Right renal cortex interstitium (tissue), 3 donors: ENCODE measurements around the gene DNAJC22. TPM values are rescaled to one million over a fixed set of nuclear protein-coding genes. Genes with fewer than 3 reads are reported as not detected.
"Not testable (repeated sequence)": the region's sequence is repeated elsewhere in the genome, so short reads cannot be mapped to it uniquely, and the experiment has no call there.

Experiments
- DNase-seq, 3 donors: peaks; one replicate each; pipeline ENCODE4 v3.0.0-alpha.2; 2013; ENCODE audit warnings: low read depth in 3 of 3, low spot score in 2 of 3
- polyA plus RNA-seq, 3 donors: library from polyadenylated mRNA; unstranded; fragments of 120-200 nt; gene quantifications; one replicate each; pipeline ENCODE4 v1.2.1, GENCODE V29; 2013; ENCODE audit not compliant: insufficient read length in 3 of 3

Gene DNAJC22
- polyA plus RNA-seq, 3 donors = 18.3 to 20.8 (median 19.6) TPM

DNA sequence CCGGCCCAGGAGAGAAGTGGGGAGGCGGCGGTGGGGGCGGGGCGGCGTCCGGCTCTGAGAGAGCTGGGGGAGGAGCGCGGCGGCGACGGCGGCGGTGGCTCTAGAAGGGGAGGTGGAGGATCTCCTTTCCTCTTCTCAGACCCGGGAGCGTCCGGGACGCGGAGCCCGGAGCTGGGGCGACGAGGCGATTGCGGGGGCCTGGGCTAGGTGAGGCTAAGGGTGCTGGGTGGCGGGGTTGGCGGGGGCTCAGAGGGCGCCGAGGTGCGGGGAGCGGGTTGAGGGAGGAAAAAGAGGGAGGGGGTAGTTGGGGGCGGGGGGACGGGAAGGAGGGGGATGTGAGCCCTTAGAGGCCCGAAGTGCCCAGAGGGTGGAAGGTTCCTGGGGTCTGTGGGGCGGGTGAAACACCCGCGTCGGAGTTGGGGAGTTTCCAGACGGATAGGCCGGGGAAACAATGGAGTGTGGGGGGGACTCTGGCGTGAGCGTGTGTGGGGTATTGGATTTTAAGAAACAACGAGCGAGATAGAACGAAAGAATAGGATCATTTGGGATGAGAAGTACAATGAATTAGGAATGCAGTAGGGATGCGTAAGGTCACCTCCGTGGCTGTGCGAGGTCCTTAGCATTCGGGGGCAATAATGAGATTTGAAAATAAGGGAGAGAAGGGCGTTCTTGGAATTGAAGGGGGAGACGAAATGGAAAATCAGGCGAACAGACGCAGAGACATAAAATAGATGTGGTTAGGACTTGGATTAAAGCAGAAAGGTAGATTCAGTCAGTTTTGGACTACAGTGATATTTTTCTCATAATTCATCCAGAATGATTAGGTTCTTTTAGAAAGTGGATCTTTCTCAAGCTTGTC is 20.9 kb downstream of the DNAJC22 start, which contains the start of gene SPATS2:
TSS of gene SPATS2 (plus strand) at position 82 of the 859 bp plus-strand sequence. CDS start 93,551 bp downstream, outside the sequence.
- no peak for DNase-seq

DNA sequence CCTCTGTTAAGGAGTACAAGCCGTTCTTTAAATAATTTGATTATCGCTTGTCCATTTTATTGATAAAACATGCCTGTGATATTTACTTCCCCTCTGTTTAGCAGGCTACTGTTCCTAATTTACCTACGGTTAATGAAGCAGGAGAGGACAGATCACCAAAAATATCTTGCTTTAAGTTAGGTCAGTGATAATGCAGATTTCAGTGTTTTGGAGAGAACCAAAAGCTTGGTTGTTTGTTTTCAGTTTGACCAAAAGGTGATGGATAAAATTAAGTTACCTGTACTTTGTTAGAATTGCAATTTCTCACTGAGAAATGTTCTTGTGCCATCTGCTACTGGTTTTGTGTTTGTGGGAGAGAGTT is 21.5 kb downstream of the DNAJC22 start:
- DNase-seq = no peak

DNA sequence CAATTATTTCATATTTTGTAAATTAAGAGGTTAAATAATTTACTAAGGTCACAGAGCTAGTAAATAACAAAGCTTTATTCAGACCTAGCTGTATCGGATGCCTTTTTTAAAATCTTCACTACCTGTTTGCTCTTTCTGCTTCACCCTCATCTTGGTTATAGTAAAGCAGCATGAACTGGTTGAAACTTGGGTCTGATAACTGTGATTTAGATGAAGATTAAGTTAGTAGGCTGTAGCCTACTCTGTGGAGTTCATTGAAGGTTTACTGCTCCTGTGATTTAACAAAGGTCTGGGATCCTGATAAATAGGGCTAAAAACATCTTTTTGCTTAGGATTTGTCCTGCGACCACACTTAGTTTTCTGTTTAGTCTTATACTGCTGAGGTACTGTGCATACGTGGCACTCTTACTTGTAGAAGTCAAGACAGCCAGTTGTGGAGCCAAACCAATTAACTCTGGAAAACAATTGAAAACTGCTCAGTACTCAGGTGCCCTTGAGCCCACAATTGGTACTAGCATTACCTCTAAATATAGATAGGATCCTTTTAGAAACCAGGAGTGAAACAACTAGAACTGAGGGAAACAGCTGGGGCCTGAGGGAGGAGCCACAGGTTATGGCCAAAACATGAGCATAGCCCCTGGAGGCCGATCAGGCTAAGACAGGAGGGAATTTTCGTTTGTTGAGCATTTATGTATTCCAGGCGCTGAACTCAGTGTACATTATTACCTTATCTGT is 22.9 kb downstream of the DNAJC22 start:
- DNase-seq = no peak

DNA sequence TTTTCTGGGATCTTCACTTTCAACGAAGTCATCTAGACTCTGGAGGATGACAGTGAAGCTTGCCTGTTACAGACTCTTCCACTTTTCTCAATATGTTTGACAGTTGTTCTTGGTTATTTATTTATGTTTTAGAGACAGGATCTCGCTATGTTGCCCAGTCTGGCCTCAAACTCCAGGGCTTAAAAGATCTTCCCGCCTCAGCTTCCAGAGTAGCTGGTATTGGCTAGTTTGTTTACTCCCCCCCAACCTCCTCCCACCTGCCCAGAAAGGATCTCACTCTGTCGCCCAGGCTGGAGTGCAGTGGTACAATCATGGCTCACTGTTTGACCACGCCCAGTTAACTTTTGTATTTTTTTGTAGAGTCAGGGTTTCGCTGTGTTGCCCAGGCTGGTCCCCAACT is 23.9 kb downstream of the DNAJC22 start:
- no peak for DNase-seq

DNA sequence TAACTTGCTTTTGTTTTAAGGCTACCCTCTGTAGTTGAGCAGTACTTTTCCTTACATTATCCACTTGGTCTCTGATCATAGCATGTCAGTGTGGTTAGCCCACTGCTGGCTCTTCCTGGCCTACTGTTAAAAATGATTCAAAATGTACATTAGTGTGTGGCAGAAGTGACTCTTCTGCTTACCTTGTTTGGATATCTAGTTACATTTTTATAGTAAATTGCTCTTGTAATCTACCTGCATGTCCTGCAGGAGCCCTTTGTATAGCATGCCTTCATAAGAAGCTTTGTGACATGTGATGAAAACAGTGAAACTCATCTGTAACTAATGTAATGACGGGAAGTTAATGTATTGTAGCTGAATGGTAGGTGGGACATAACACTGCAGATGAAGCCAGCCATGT is 28.7 kb downstream of the DNAJC22 start:
- no peak for DNase-seq

DNA sequence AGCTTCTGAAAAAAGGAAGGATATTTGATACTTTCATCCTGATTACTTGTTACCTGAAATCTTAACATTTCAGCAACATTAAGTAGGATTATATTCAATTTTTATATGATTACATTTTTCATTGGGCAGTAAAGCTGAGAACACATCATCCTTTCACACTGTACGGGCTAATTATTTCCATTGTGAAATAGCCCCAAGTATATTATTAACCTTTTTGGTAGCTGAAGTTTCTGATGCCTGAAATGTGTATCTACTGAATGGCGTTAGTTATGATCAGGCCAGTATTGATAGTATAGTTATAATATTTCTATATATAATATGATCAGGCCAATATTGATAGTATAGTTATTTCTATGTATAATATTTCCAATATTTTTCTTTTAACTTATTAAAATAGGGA is 30.7 kb downstream of the DNAJC22 start:
- DNase-seq = no peak

DNA sequence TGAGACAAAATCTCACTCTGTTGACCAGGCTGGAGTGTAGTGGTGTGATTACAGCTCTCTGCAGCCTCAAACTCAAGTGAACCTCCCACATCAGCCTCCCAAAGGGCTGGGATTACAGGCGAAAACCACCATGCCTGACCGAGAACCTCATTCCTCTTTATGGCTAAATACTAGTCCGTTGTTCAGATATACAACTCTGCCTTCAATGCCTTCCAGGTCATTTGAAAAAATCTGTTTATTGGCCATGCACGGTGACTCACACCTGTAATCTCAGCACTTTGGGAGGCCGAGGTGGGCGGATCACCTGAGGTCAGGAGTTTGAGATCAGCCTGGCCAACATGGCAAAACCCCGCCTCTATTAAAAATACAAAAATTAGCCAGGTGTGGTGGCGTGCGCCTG is 33.5 kb downstream of the DNAJC22 start:
- DNase-seq = not testable (repeated sequence)

DNA sequence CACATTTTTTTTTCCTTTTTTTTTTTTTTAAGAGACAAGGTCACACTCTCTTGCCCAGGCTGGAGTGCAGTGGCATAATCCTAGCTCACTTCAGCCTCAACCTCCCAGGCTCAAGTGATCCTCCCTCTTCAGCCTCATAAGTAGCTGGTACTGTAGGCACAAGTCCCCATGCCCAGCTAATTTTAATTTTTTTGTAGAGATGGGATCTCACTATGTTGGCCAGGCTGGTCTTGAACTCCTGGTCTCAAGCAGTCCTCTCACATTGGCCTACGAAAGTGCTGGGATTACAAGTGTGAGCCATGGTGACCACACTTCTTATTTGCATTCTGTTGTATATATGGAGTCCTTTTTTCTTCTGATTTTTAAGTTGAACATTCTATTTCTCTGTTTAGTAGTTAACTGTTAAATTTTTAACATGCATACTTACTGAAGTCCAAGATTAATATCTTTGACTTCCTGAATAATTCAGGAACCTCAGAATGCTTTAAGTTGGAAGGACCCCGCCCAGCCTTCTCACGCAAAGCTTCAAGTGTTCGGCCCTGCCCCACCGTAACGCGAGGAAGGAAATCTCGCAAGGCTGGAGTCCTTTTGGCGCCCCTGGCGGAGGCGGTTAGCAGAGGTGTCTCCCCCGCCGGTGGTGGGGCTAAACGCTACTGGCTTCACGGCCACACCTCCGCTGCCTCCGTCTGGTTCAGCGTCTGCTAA is 42.1 kb downstream of the DNAJC22 start:
- DNase-seq = no peak

DNA sequence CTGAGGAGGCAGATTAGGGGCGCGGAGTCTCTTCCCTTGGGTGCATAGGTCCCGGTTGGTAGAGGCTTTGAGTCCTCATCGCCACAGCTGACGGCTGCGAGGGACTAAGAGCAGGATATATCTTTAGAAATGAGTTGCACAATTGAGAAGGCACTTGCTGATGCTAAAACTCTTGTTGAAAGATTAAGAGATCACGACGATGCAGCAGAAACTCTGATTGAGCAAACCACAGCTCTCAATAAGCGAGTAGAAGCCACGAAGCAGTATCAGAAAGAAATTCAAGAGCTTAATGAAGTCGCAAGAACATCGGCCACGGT is 42.7 kb downstream of the DNAJC22 start:
- no peak for DNase-seq

DNA sequence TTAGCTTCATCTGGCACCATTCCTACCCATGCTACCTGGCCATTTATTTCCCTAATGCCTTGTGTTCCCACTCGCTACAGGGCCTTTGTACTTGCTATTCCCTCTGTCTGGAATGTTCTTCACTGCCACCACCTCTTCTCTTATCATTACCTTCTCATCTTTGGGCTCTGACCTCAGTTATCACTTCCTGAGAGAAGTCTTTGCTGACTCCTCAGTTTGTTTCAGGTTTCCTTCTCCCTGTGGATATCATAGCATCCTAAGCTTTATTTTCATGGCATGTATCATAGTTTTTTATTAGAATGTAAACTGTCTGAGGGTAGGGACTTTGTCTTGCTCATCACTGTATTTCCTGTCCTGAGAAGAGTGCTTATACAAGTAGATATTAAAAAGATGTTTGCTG is 50.3 kb downstream of the DNAJC22 start:
- DNase-seq = no peak

DNA sequence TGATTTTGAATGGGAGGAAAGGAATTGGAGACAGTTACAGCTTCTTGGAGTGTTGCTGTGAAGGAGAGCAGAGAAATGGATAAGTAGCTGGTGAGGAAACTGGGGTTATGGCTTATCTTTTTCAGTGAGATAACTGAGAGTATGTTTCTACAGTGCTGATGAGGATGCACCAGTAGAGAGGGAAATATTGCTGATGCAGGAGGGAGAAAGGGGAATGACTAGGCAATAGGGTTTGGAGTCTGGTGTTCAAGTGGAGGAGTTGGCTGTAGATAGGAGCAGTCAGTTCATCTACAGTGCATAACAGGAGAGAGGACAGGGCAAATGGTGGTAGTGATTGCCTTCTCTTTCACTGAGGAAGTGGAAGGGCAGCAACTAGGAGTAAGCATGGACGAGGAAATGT is 53.6 kb downstream of the DNAJC22 start:
- no peak for DNase-seq

Other genes with a start within 250 kb of the DNAJC22 start
- 10 to 100 TPM; 49.5 to 69.1 (median 57.0) TPM for gene LMBR1L, start 236.0 kb upstream of the DNAJC22 start, polyA plus RNA-seq
- gene TUBA1B, start 215.5 kb upstream of the DNAJC22 start, polyA plus RNA-seq = 1,000 to 10,000 TPM; 1,080 to 1,130 (median 1,124) TPM
- 100 to 1,000 TPM; 429 to 512 (median 485) TPM for gene TUBA1A, start 157.8 kb upstream of the DNAJC22 start, polyA plus RNA-seq
- gene TUBA1C, start 81.8 kb upstream of the DNAJC22 start, polyA plus RNA-seq = 100 to 1,000 TPM; 142 to 183 (median 163) TPM
- gene PRPH, start 51.7 kb upstream of the DNAJC22 start, polyA plus RNA-seq = under 1 TPM; 0.17 to 0.28 (median 0.27) TPM
- gene TROAP, start 23.6 kb upstream of the DNAJC22 start, polyA plus RNA-seq = 10 to 100 TPM; 16.1 to 18.2 (median 17.6) TPM
- gene C1QL4, start 9.7 kb upstream of the DNAJC22 start, polyA plus RNA-seq = 1 to 10 TPM in 1 of 3 donors, under 1 TPM in 2; 0.94 to 1.5 (median 0.99) TPM
- gene SPATS2, start 20.6 kb downstream of the DNAJC22 start, polyA plus RNA-seq = 10 to 100 TPM; 44.3 to 56.9 (median 48.8) TPM
- gene KCNH3, start 192.1 kb downstream of the DNAJC22 start, polyA plus RNA-seq = 1 to 10 TPM; 3.9 to 4.8 (median 4.2) TPM
- 10 to 100 TPM; 64.1 to 69.2 (median 66.2) TPM for gene MCRS1, start 221.3 kb downstream of the DNAJC22 start, polyA plus RNA-seq